Neuron (in vitro differentiated cells): ENCODE measurements around the gene KY.

ENCODE experiments used
- H2AFZ ChIP-seq: one replicate; pipeline ENCODE4 v1.6.1; 2013; ENCODE audit warnings: low read depth, mild to moderate bottlenecking, inconsistent platforms, low read length, moderate library complexity
- H3K27me3 ChIP-seq: one replicate; pipeline ENCODE4 v1.6.1; 2013; ENCODE audit warnings: low read length; ENCODE audit not compliant: insufficient read depth
- H3K36me3 ChIP-seq: one replicate; pipeline ENCODE4 v1.6.1; 2013; ENCODE audit warnings: low read length; ENCODE audit not compliant: insufficient read depth
- H3K4me1 ChIP-seq: one replicate; pipeline ENCODE4 v1.6.1; 2013; ENCODE audit warnings: low read length; ENCODE audit not compliant: insufficient read depth
- H3K4me3 ChIP-seq: 2 replicates; pipeline ENCODE4 v1.5.1; 2013; ENCODE audit warnings: mild to moderate bottlenecking, low read length, moderate library complexity
- H3K9me3 ChIP-seq: one replicate; pipeline ENCODE4 v1.6.1; 2013; ENCODE audit warnings: low read length

KY gene

GRCh38 chr3:134685929-134686802 is 35.3 kb upstream of the KY start:
- peaks cover 5% of the 10 kb centered on the region for H3K27me3 ChIP-seq
- no peaks in the 10 kb centered on the region for H3K4me1 ChIP-seq
- no peaks in the 10 kb centered on the region for H3K9me3 ChIP-seq
- no peak overlapping the region for H3K4me3 ChIP-seq
- no peaks in the 10 kb centered on the region for H3K36me3 ChIP-seq
- no peak overlapping the region for H2AFZ ChIP-seq

GRCh38 chr3:134682196-134682880 is 31.5 kb upstream of the KY start:
- Histone ChIP-seq H3K4me1 (peaks cover 8% of the 10 kb centered on the region), H3K4me3 (no peak overlapping the region), H3K9me3 (no peaks in the 10 kb centered on the region), H3K36me3 (no peaks in the 10 kb centered on the region), H2AFZ (no peak overlapping the region), H3K27me3 (no peaks in the 10 kb centered on the region)

GRCh38 chr3:134681522-134681900 is 30.7 kb upstream of the KY start:
- Histone ChIP-seq H3K9me3 (no peaks in the 10 kb centered on the region), H2AFZ (no peak overlapping the region), H3K4me3 (no peak overlapping the region), H3K4me1 (peaks cover 8% of the 10 kb centered on the region), H3K27me3 (no peaks in the 10 kb centered on the region), H3K36me3 (no peaks in the 10 kb centered on the region)

GRCh38 chr3:134680796-134681521 is 30.1 kb upstream of the KY start:
- no peak overlapping the region for H2AFZ ChIP-seq
- no peaks in the 10 kb centered on the region for H3K27me3 ChIP-seq
- H3K4me3 ChIP-seq = no peak overlapping the region
- no peaks in the 10 kb centered on the region for H3K36me3 ChIP-seq
- H3K4me1 ChIP-seq = peaks cover 8% of the 10 kb centered on the region
- no peaks in the 10 kb centered on the region for H3K9me3 ChIP-seq

- H3K27me3 ChIP-seq = no peaks in the 10 kb centered on the region
- H3K4me3 ChIP-seq = no peak overlapping the region
- H3K9me3 ChIP-seq = peaks cover 3% of the 10 kb centered on the region
- H3K36me3 ChIP-seq = no peaks in the 10 kb centered on the region
- peaks cover 8% of the 10 kb centered on the region for H3K4me1 ChIP-seq
- no peak overlapping the region for H2AFZ ChIP-seq
Observed at GRCh38 chr3:134677987-134678308, 27.1 kb upstream of the KY start.

GRCh38 chr3:134677196-134677986 is 26.6 kb upstream of the KY start:
- H3K36me3 ChIP-seq = no peaks in the 10 kb centered on the region
- H2AFZ ChIP-seq = no peak overlapping the region
- peaks cover 3% of the 10 kb centered on the region for H3K9me3 ChIP-seq
- no peaks in the 10 kb centered on the region for H3K27me3 ChIP-seq
- peaks cover 8% of the 10 kb centered on the region for H3K4me1 ChIP-seq
- H3K4me3 ChIP-seq = no peak overlapping the region

- Histone ChIP-seq H3K27me3 (no peaks in the 10 kb centered on the region), H2AFZ (no peak overlapping the region), H3K36me3 (no peaks in the 10 kb centered on the region), H3K4me1 (peaks cover 6% of the 10 kb centered on the region), H3K9me3 (peaks cover 3% of the 10 kb centered on the region), H3K4me3 (no peak overlapping the region)
Observed at GRCh38 chr3:134675726-134676256, 25.0 kb upstream of the KY start.

GRCh38 chr3:134672571-134672970 is 21.7 kb upstream of the KY start:
- no peaks in the 10 kb centered on the region for H3K4me1 ChIP-seq
- H2AFZ ChIP-seq = no peak overlapping the region
- H3K36me3 ChIP-seq = no peaks in the 10 kb centered on the region
- no peak overlapping the region for H3K4me3 ChIP-seq
- no peaks in the 10 kb centered on the region for H3K27me3 ChIP-seq
- peaks cover 3% of the 10 kb centered on the region for H3K9me3 ChIP-seq

GRCh38 chr3:134667956-134668355 is 17.1 kb upstream of the KY start:
- no peak overlapping the region for H3K4me3 ChIP-seq

GRCh38 chr3:134667406-134667805 is 16.6 kb upstream of the KY start:
- Histone ChIP-seq H3K4me1 (peaks cover 5% of the 10 kb centered on the region), H2AFZ (no peak overlapping the region), H3K4me3 (no peak overlapping the region), H3K27me3 (no peaks in the 10 kb centered on the region), H3K9me3 (no peaks in the 10 kb centered on the region), H3K36me3 (no peaks in the 10 kb centered on the region)

More at GRCh38 chr3:134667956-134668355, 17.1 kb upstream of the KY start:
- Histone ChIP-seq H3K4me1 (peaks cover 5% of the 10 kb centered on the region), H3K36me3 (no peaks in the 10 kb centered on the region), H2AFZ (no peak overlapping the region), H3K27me3 (no peaks in the 10 kb centered on the region), H3K9me3 (no peaks in the 10 kb centered on the region)

- no peaks in the 10 kb centered on the region for H3K27me3 ChIP-seq
- H3K9me3 ChIP-seq = no peaks in the 10 kb centered on the region
- H3K4me1 ChIP-seq = peaks cover 5% of the 10 kb centered on the region
- H2AFZ ChIP-seq = no peak overlapping the region
- no peak overlapping the region for H3K4me3 ChIP-seq
- no peaks in the 10 kb centered on the region for H3K36me3 ChIP-seq
Observed at GRCh38 chr3:134666885-134667284, 16.1 kb upstream of the KY start.

GRCh38 chr3:134666466-134666865 is 15.6 kb upstream of the KY start:
- Histone ChIP-seq H3K27me3 (no peaks in the 10 kb centered on the region), H3K4me3 (no peak overlapping the region), H3K36me3 (no peaks in the 10 kb centered on the region), H3K9me3 (no peaks in the 10 kb centered on the region), H3K4me1 (peaks cover 5% of the 10 kb centered on the region), H2AFZ (no peak overlapping the region)
